HEK293 (cell line): ENCODE data around the gene RTBDN.
A peak's percentile ranks its signal among the peaks of the same experiment; 100 is the strongest.

Experiments used
- CTCF ChIA-PET: fragments of 350-600 bp; formaldehyde crosslinking; extraction: SDS; loops from one replicate; lab custom pipeline; 2021; ENCODE audit warnings: antibody characterized with exemption; lab: Yijun Ruan, JAX
- POLR2A ChIA-PET: fragments of 300-600 bp; formaldehyde crosslinking; extraction: SDS; loops from one replicate; lab custom pipeline; 2020; ENCODE audit warnings: antibody characterized with exemption, inconsistent platforms; lab: Yijun Ruan, JAX
- H3K27ac ChIP-seq: fragments of 200-500 bp; sonication (Bioruptor generic); 2 replicates; pipeline ENCODE4 v1.5.1; 2014; ENCODE audit warnings: low read depth, low read length, control low read depth, inconsistent platforms; ENCODE audit errors: extremely low read depth
- H3K36me3 ChIP-seq, 2 experiments: fragments of 200-500 bp in 1 of 2; sonication (Bioruptor generic) in 1 of 2; 1 replicate in 1 of 2; 2 replicates in 1 of 2; pipeline ENCODE4 v1.5.1; 2014 to 2017; ENCODE audit warnings: inconsistent platforms in 2 of 2, low read length in 2 of 2; ENCODE audit not compliant: control insufficient read depth in 2 of 2, insufficient read depth in 1 of 2
- H3K4me1 ChIP-seq: fragments of 200-500 bp; sonication (Bioruptor generic); 2 replicates; pipeline ENCODE4 v1.5.1; 2014; ENCODE audit warnings: mild to moderate bottlenecking, low read length, inconsistent platforms; ENCODE audit not compliant: control insufficient read depth, insufficient read depth
- H3K4me3 ChIP-seq: 2 replicates; pipeline ENCODE4 v1.5.1; 2011; ENCODE audit warnings: low read depth, mild to moderate bottlenecking, control low read depth, low read length, moderate library complexity
- H3K9me3 ChIP-seq: fragments of 200-500 bp; sonication (Bioruptor generic); 2 replicates; pipeline ENCODE4 v1.5.1; 2014; ENCODE audit warnings: low read depth, low read length, inconsistent platforms; ENCODE audit not compliant: control insufficient read depth, insufficient read depth
- ATF2 ChIP-seq: fragments of 450-650 bp; formaldehyde crosslinking; IDR thresholded peaks from 2 replicates; pipeline ENCODE4 v1.5.1; 2016; ENCODE audit warnings: missing biosample characterization, missing genetic modification characterization, low read depth
- KLF10 ChIP-seq: fragments of 450-650 bp; IDR thresholded peaks from 2 replicates; pipeline ENCODE4 v1.5.1; 2018; ENCODE audit warnings: missing biosample characterization, mild to moderate bottlenecking, missing genetic modification characterization
- PATZ1 ChIP-seq: fragments of 450-650 bp; formaldehyde crosslinking; IDR thresholded peaks from 2 replicates; pipeline ENCODE4 v1.5.1; 2016; ENCODE audit warnings: missing biosample characterization, missing genetic modification characterization
- PRDM10 ChIP-seq: fragments of 450-650 bp; formaldehyde crosslinking; IDR thresholded peaks from 2 replicates; pipeline ENCODE4 v1.5.1; 2016; ENCODE audit warnings: missing biosample characterization, missing genetic modification characterization
- REST ChIP-seq: fragments of 450-650 bp; formaldehyde crosslinking; IDR thresholded peaks from 2 replicates; pipeline ENCODE4 v1.5.1; 2016; ENCODE audit warnings: missing biosample characterization, missing genetic modification characterization
- SCRT1 ChIP-seq: fragments of 450-650 bp; formaldehyde crosslinking; IDR thresholded peaks from 2 replicates; pipeline ENCODE4 v1.5.1; 2016; ENCODE audit warnings: missing biosample characterization, missing genetic modification characterization, borderline replicate concordance
- SP7 ChIP-seq: fragments of 450-650 bp; formaldehyde crosslinking; IDR thresholded peaks from 2 replicates; pipeline ENCODE4 v1.5.1; 2016; ENCODE audit warnings: missing biosample characterization, missing genetic modification characterization
- ZBTB11 ChIP-seq: fragments of 450-650 bp; formaldehyde crosslinking; conservative IDR thresholded peaks from 2 replicates; pipeline ENCODE4 v1.5.1; 2016; ENCODE audit warnings: low read depth, missing biosample characterization, missing genetic modification characterization
- ZBTB21 ChIP-seq: fragments of 450-650 bp; formaldehyde crosslinking; IDR thresholded peaks from 2 replicates; pipeline ENCODE4 v1.5.1; 2017; ENCODE audit warnings: missing biosample characterization, missing genetic modification characterization
- ZEB2 ChIP-seq: fragments of 450-650 bp; formaldehyde crosslinking; IDR thresholded peaks from 2 replicates; pipeline ENCODE4 v1.5.1; 2016; ENCODE audit warnings: missing biosample characterization, missing genetic modification characterization
- ZIC2 ChIP-seq: fragments of 450-650 bp; formaldehyde crosslinking; IDR thresholded peaks from 2 replicates; pipeline ENCODE4 v1.5.1; 2016; ENCODE audit warnings: missing biosample characterization, missing genetic modification characterization
- ZNF174 ChIP-seq: fragments of 450-650 bp; formaldehyde crosslinking; IDR thresholded peaks from 2 replicates; pipeline ENCODE4 v1.5.0; 2017; ENCODE audit warnings: missing biosample characterization, mild to moderate bottlenecking, missing genetic modification characterization
- ZNF2 ChIP-seq: fragments of 450-650 bp; formaldehyde crosslinking; IDR thresholded peaks from 2 replicates; pipeline ENCODE4 v1.5.1; 2016; ENCODE audit warnings: missing biosample characterization, missing genetic modification characterization
- ZNF302 ChIP-seq: fragments of 450-650 bp; formaldehyde crosslinking; IDR thresholded peaks from 2 replicates; pipeline ENCODE4 v1.5.1; 2016; ENCODE audit warnings: missing biosample characterization, missing genetic modification characterization, low read depth
- ZNF335 ChIP-seq: fragments of 450-650 bp; formaldehyde crosslinking; conservative IDR thresholded peaks from 2 replicates; pipeline ENCODE4 v1.5.1; 2016; ENCODE audit warnings: missing biosample characterization, missing genetic modification characterization
- ZNF398 ChIP-seq: fragments of 450-650 bp; formaldehyde crosslinking; IDR thresholded peaks from 2 replicates; pipeline ENCODE4 v1.5.1; 2017; ENCODE audit warnings: missing biosample characterization, missing genetic modification characterization
- ZNF510 ChIP-seq: fragments of 450-650 bp; formaldehyde crosslinking; IDR thresholded peaks from 2 replicates; pipeline ENCODE4 v1.5.1; 2018; ENCODE audit warnings: mild to moderate bottlenecking, missing genetic modification characterization, missing biosample characterization; ENCODE audit not compliant: insufficient replicate concordance
- ZNF600 ChIP-seq: fragments of 450-650 bp; formaldehyde crosslinking; IDR thresholded peaks from 2 replicates; pipeline ENCODE4 v1.5.1; 2016; ENCODE audit warnings: missing biosample characterization, missing genetic modification characterization
- ZNF629 ChIP-seq: fragments of 450-650 bp; formaldehyde crosslinking; IDR thresholded peaks from 2 replicates; pipeline ENCODE4 v1.5.1; 2017; ENCODE audit warnings: missing biosample characterization, missing genetic modification characterization

RTBDN gene

GRCh38 chr19:12838886-12839756 is 4.7 kb upstream of the RTBDN start:
- Histone ChIP-seq H3K36me3 (no peaks in the 10 kb centered on the region), H3K4me3 (peak overlapping the region; percentile 49), H3K27ac (no peak overlapping the region), H3K9me3 (no peaks in the 10 kb centered on the region), H3K4me1 (no peaks in the 10 kb centered on the region)
- ChIA-PET CTCF (interaction anchor here (0.7 to 1.0 kb wide), 3 partner anchors 8 to 60 kb away, joined by 4 to 13 read pairs (median 5); no protein-coding TSS in a partner anchor), POLR2A (no interaction called here)
- TF ChIP-seq ZNF510 (tag by site-specific recombination) (no peak), ZNF398 (tag by site-specific recombination) (peak; percentile 94), REST (tag by site-specific recombination) (no peak), SP7 (tag by site-specific recombination) (0 out of 2 replicates have a peak, but pooled peaks have one; percentile 4), ZNF302 (tag by site-specific recombination) (no peak), ZBTB11 (tag by site-specific recombination) (no peak), ZNF174 (tag by site-specific recombination) (no peak), SCRT1 (tag by site-specific recombination) (no peak), PATZ1 (tag by site-specific recombination) (peak; percentile 86), ZIC2 (tag by site-specific recombination) (0 out of 2 replicates have a peak, but pooled peaks have one; percentile 4), ZNF2 (tag by site-specific recombination) (no peak), ZNF629 (tag by site-specific recombination) (peak; percentile 82), ZNF335 (peak; percentile 61), ZEB2 (0 out of 2 replicates have a peak, but pooled peaks have one; percentile 13), PRDM10 (peak; percentile 37), KLF10 (tag by site-specific recombination) (no peak), ZBTB21 (tag by site-specific recombination) (peak; percentile 67; the same call in 1 of the 2 replicates), ZNF600 (tag by site-specific recombination) (0 out of 2 replicates have a peak, but pooled peaks have one; percentile 32), ATF2 (peak; percentile 75; the same call in 1 of the 2 replicates)
